K562 (cell line): ENCODE measurements around the gene GALM. TPM values are rescaled to one million over a fixed set of nuclear protein-coding genes. Genes with fewer than 3 reads are reported as not detected.
A peak's percentile ranks its signal among the peaks of the same experiment; 100 is the strongest.

Experiments used
- BDP1 ChIP-seq: IDR thresholded peaks from 3 replicates; pipeline ENCODE4 v1.6.1; 2011; ENCODE audit not compliant: insufficient read length, insufficient read depth
- BMI1 ChIP-seq: fragments of 150-350 bp; IDR thresholded peaks from 2 replicates; pipeline ENCODE4 v1.6.1; 2014; ENCODE audit warnings: low read length
- E4F1 ChIP-seq: fragments of 250-450 bp; sonication (Bioruptor Pico); IDR thresholded peaks from 2 replicates; pipeline ENCODE4 v1.5.0; 2021; ENCODE audit warnings: mild to moderate bottlenecking, borderline replicate concordance
- FOS ChIP-seq: IDR thresholded peaks from 3 replicates; pipeline ENCODE4 v1.6.1; 2011; ENCODE audit not compliant: insufficient read length; ENCODE audit errors: extremely low read depth
- HDAC1 ChIP-seq, 2 experiments: fragments of 450-650 bp; IDR thresholded peaks; 2 replicates each; pipeline ENCODE4 v1.6.1; 2016 to 2017; ENCODE audit warnings: inconsistent platforms in 1 of 2, mild to moderate bottlenecking in 1 of 2, moderate library complexity in 1 of 2
- HDGF ChIP-seq: fragments of 450-650 bp; IDR thresholded peaks from 2 replicates; pipeline ENCODE4 v1.6.1; 2016
- NBN ChIP-seq: fragments of 450-650 bp; IDR thresholded peaks from 2 replicates; pipeline ENCODE4 v1.6.1; 2016; ENCODE audit warnings: low read depth, mild to moderate bottlenecking
- NRF1 ChIP-seq, 2 experiments: fragments of 450-650 bp; IDR thresholded peaks in 1 of 2; conservative IDR thresholded peaks in 1 of 2; 2 replicates each; pipeline ENCODE4 v1.6.1; 2014; ENCODE audit warnings: mild to moderate bottlenecking in 2 of 2
- POLR2G ChIP-seq: fragments of 200-400 bp; formaldehyde crosslinking; IDR thresholded peaks from 2 replicates; pipeline ENCODE4 v1.6.1; 2017; ENCODE audit warnings: low read depth, mild to moderate bottlenecking, antibody characterized with exemption, low read length, moderate library complexity
- PRPF4 ChIP-seq: fragments of 200-400 bp; formaldehyde crosslinking; IDR thresholded peaks from one replicate; pipeline ENCODE4 v1.6.1; 2017; ENCODE audit warnings: low read length, low read depth, mild to moderate bottlenecking; ENCODE audit not compliant: insufficient read depth, poor library complexity, severe bottlenecking
- PURB ChIP-seq: sonication (generic); formaldehyde crosslinking; IDR thresholded peaks from 2 replicates; pipeline ENCODE4 v1.9.0; 2021; ENCODE audit warnings: low read depth, mild to moderate bottlenecking, missing genetic modification reagents
- RBM22 ChIP-seq: fragments of 200-400 bp; formaldehyde crosslinking; IDR thresholded peaks from 2 replicates; pipeline ENCODE4 v1.6.1; 2018; ENCODE audit warnings: low read length, low read depth; ENCODE audit not compliant: poor library complexity, severe bottlenecking
- RBM39 ChIP-seq: fragments of 200-400 bp; formaldehyde crosslinking; optimal IDR thresholded peaks from 2 replicates; pipeline ENCODE3; 2018; ENCODE audit warnings: low read depth, low read length
- RCOR1 ChIP-seq, 2 experiments: IDR thresholded peaks; 2 replicates each; pipeline ENCODE4 v1.6.1; 2012; ENCODE audit warnings: low read depth in 2 of 2, low read length in 2 of 2, borderline replicate concordance in 1 of 2, improper control_type of control experiment in 1 of 2
- RUNX1 ChIP-seq: sonication (generic); IDR thresholded peaks from 2 replicates; pipeline ENCODE4 v1.6.1; 2016; ENCODE audit warnings: antibody characterized with exemption, low read depth
- SETDB1 ChIP-seq: IDR thresholded peaks from one replicate; pipeline ENCODE4 v1.6.1; 2012; ENCODE audit warnings: low read length, control low read depth, inconsistent platforms
- TCF3 ChIP-seq: sonication (generic); formaldehyde crosslinking; IDR thresholded peaks from 2 replicates; pipeline ENCODE4 v1.4.0; 2020; ENCODE audit warnings: mild to moderate bottlenecking, missing genetic modification reagents
- TSC22D4 ChIP-seq: fragments of 450-650 bp; IDR thresholded peaks from 2 replicates; pipeline ENCODE4 v1.6.1; 2016; ENCODE audit warnings: missing genetic modification characterization, missing biosample characterization, control low read depth
- YBX1 ChIP-seq: fragments of 450-650 bp; IDR thresholded peaks from 2 replicates; pipeline ENCODE4 v1.7.1; 2016; ENCODE audit warnings: mild to moderate bottlenecking
- ZBTB17 ChIP-seq: fragments of 450-650 bp; formaldehyde crosslinking; IDR thresholded peaks from 2 replicates; pipeline ENCODE4 v1.4.0; 2020; ENCODE audit warnings: mild to moderate bottlenecking
- ZNF583 ChIP-seq: fragments of 250-450 bp; sonication (Bioruptor Pico); IDR thresholded peaks from 2 replicates; pipeline ENCODE4 v1.4.0; 2020
- ZNF586 ChIP-seq: fragments of 450-650 bp; formaldehyde crosslinking; conservative IDR thresholded peaks from 2 replicates; pipeline ENCODE4 v1.4.0; 2020; ENCODE audit warnings: mild to moderate bottlenecking, moderate library complexity
- ZNF696 ChIP-seq: fragments of 250-450 bp; sonication (Bioruptor Pico); conservative IDR thresholded peaks from 2 replicates; pipeline ENCODE4 v1.4.0; 2020; ENCODE audit warnings: mild to moderate bottlenecking, moderate library complexity
- polyA plus RNA-seq, 8 experiments: library from polyadenylated mRNA; depleted of rRNA in 4 of 8; stranded (reverse) in 5 of 8; unstranded in 3 of 8; fragments of >200 nt; fragmentation: Nextera tagmentation in 2 of 8; fragmentation: Illumina TruSeq in 1 of 8; extraction: Ambion mirVana in 2 of 8; extraction: Trizol in 1 of 8; gene quantifications; 2 replicates each; pipeline versions ENCODE4 v1.2.1 to v1.2.3, GENCODE V29; 2011 to 2014; ENCODE audit warnings: inconsistent platforms in 1 of 8, missing spikeins in 1 of 8
- total RNA-seq, 7 experiments: library from RNA; depleted of rRNA in 6 of 7; stranded (reverse); fragments of >200 nt in 6 of 7; fragmentation: Illumina TruSeq in 2 of 7; extraction: Trizol in 2 of 7; gene quantifications; 2 replicates each; pipeline versions ENCODE4 v1.2.1 to v1.2.3, GENCODE V29; 2011 to 2021; ENCODE audit warnings: low replicate concordance in 1 of 7
- TF ChIP-seq, protein P1 (sequence below): fragments of 250-450 bp; sonication (Bioruptor Pico); IDR thresholded peaks from 2 replicates; pipeline ENCODE4 v1.8.0; 2022; ENCODE audit warnings: moderate library complexity, mild to moderate bottlenecking, inconsistent platforms
- TF ChIP-seq, protein P2 (sequence below): fragments of 250-450 bp; sonication (Bioruptor Pico); IDR thresholded peaks from 2 replicates; pipeline ENCODE4 v1.4.0; 2020; ENCODE audit warnings: mild to moderate bottlenecking, moderate library complexity

The GALM gene
- total and polyA plus RNA-seq, 9 of the 15 experiments (the other 6 are each of a cell fraction or from before 2014, with no cell fraction given), result 22.1 to 51.7 (median 27.9) TPM

DNA sequence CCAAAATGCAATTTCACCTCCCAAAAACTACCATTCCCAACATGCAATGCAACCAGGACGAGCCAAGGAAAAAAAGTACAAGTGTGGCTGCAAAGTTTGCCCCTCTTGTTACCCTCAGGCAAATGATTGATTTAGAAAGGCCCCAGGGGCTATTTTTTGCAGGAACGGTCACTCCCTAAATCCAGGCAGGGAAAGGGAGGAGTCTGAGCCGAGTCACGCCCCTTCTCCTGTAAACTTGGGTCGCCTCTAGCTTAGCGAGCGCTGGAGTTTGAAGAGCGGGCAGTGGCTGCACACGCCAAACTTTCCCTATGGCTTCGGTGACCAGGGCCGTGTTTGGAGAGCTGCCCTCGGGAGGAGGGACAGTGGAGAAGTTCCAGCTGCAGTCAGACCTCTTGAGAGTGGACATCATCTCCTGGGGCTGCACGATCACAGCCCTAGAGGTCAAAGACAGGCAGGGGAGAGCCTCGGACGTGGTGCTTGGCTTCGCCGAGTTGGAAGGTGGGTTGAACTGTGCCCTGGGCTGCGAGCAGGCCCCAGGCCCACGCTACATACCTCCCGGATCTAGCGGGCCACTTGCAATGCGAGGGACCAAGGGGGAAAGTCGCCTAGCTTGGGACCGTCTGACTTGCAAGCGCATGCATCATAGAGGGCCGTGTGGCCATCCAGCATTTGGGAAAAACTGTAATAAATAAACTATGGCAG is at the start of gene GALM (continued):
- TF ChIP-seq RCOR1 (IDR thresholded peaks at IDR 0.05; ENCODE audit: borderline replicate concordance in 1 of 2, low read depth in 2 of 2, low read length in 2 of 2), result no peak
- TF ChIP-seq, protein P1, sequence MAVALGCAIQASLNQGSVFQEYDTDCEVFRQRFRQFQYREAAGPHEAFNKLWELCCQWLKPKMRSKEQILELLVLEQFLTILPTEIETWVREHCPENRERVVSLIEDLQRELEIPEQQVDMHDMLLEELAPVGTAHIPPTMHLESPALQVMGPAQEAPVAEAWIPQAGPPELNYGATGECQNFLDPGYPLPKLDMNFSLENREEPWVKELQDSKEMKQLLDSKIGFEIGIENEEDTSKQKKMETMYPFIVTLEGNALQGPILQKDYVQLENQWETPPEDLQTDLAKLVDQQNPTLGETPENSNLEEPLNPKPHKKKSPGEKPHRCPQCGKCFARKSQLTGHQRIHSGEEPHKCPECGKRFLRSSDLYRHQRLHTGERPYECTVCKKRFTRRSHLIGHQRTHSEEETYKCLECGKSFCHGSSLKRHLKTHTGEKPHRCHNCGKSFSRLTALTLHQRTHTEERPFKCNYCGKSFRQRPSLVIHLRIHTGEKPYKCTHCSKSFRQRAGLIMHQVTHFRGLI (CRISPR knock-in tag), result no peak
- no peak for TF ChIP-seq E4F1
- no peak; the same call in 1 of the 2 replicates for TF ChIP-seq NBN
- no peak for TF ChIP-seq BMI1
- TF ChIP-seq HDAC1 (IDR thresholded peaks at IDR 0.05), result peak in 1 of 2 experiments; percentile 67; a peak in 2 of 4 replicates
- no peak for TF ChIP-seq BDP1
- no peak for TF ChIP-seq ZNF583 (CRISPR knock-in tag)
- no peak for TF ChIP-seq PRPF4
- no peak for TF ChIP-seq RBM22
- no peak for TF ChIP-seq TCF3 (CRISPR knock-in tag)
- TF ChIP-seq PURB, result no peak
- TF ChIP-seq, protein P2, sequence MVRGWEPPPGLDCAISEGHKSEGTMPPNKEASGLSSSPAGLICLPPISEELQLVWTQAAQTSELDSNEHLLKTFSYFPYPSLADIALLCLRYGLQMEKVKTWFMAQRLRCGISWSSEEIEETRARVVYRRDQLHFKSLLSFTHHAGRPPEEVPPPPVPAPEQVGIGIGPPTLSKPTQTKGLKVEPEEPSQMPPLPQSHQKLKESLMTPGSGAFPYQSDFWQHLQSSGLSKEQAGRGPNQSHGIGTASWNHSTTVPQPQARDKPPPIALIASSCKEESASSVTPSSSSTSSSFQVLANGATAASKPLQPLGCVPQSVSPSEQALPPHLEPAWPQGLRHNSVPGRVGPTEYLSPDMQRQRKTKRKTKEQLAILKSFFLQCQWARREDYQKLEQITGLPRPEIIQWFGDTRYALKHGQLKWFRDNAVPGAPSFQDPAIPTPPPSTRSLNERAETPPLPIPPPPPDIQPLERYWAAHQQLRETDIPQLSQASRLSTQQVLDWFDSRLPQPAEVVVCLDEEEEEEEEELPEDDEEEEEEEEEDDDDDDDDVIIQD (CRISPR knock-in tag), result no peak
- peak; percentile 72 for TF ChIP-seq POLR2G
- TF ChIP-seq YBX1, result no peak
- TF ChIP-seq RBM39, result no peak
- no peak for TF ChIP-seq ZNF696
- TF ChIP-seq ZNF586 (CRISPR knock-in tag), result no peak
- no peak for TF ChIP-seq ZBTB17
- TF ChIP-seq RUNX1, result no peak
- 0 out of 4 replicates have a peak, but pooled peaks have one; percentile 22 to 38 for TF ChIP-seq NRF1 (conservative IDR thresholded peaks at IDR 0.05 in 1 of 2, IDR thresholded peaks at IDR 0.05 in 1 of 2)
- no peak for TF ChIP-seq SETDB1
- TF ChIP-seq TSC22D4 (tag), result no peak
- TF ChIP-seq FOS, result no peak
- no peak for TF ChIP-seq HDGF
